H7 (cell line): ENCODE data around the gene SAMD9. TPM values are rescaled to one million over a fixed set of nuclear protein-coding genes. Genes with fewer than 3 reads are reported as not detected.
"Not testable (repeated sequence)": the region's sequence is repeated elsewhere in the genome, so short reads cannot be mapped to it uniquely, and the experiment has no call there.

Experiments
- DNase-seq: peaks from one replicate; pipeline ENCODE4 v3.0.0; 2012
- H3K27me3 ChIP-seq: 2 replicates; pipeline ENCODE4 v1.6.0; 2011; ENCODE audit warnings: mild to moderate bottlenecking, low read length; ENCODE audit not compliant: control insufficient read depth, insufficient read depth
- H3K36me3 ChIP-seq: replicated peaks from 2 replicates; pipeline ENCODE4 v1.5.1; 2011; ENCODE audit warnings: low read length; ENCODE audit not compliant: control insufficient read depth, insufficient read depth
- H3K4me3 ChIP-seq: 2 replicates; pipeline ENCODE4 v1.5.1; 2011; ENCODE audit warnings: low read depth, mild to moderate bottlenecking, control low read depth, low read length, moderate library complexity; ENCODE audit not compliant: insufficient read depth
- total RNA-seq: library from RNA; depleted of rRNA; stranded (reverse); fragments of >200 nt; shearing (Covaris generic); gene quantifications from 2 replicates; pipeline ENCODE4 v1.2.3, GENCODE V29; 2014; rRNA removed

SAMD9 gene
- total RNA-seq, 1 experiment from 2014 or later = 0.10 TPM

- H3K4me3 ChIP-seq, DNase-seq, H3K36me3 ChIP-seq, H3K27me3 ChIP-seq: not testable (repeated sequence)
Observed at GRCh38 chr7:93073357-93073756, 44.4 kb downstream of the SAMD9 start.

GRCh38 chr7:93062599-93062998 is 55.2 kb downstream of the SAMD9 start:
- no peak for DNase-seq
- H3K27me3 ChIP-seq = no peaks in the 10 kb centered on the region
- H3K36me3 ChIP-seq = no peaks in the 10 kb centered on the region
- H3K4me3 ChIP-seq = no peak overlapping the region

- DNase-seq = no peak
- Histone ChIP-seq H3K4me3 (no peak overlapping the region), H3K27me3 (no peaks in the 10 kb centered on the region), H3K36me3 (no peaks in the 10 kb centered on the region)
Observed at GRCh38 chr7:93060865-93061264, 56.9 kb downstream of the SAMD9 start.

GRCh38 chr7:93060025-93060424 is 57.8 kb downstream of the SAMD9 start:
- no peak overlapping the region for H3K4me3 ChIP-seq
- H3K27me3 ChIP-seq = no peaks in the 10 kb centered on the region
- DNase-seq = no peak
- no peaks in the 10 kb centered on the region for H3K36me3 ChIP-seq

GRCh38 chr7:93056621-93057020 is 61.2 kb downstream of the SAMD9 start:
- H3K27me3 ChIP-seq, H3K36me3 ChIP-seq, H3K4me3 ChIP-seq, DNase-seq: not testable (repeated sequence)

GRCh38 chr7:93055543-93056107 is 62.2 kb downstream of the SAMD9 start:
- no peaks in the 10 kb centered on the region for H3K36me3 ChIP-seq
- H3K4me3 ChIP-seq = no peak overlapping the region
- no peaks in the 10 kb centered on the region for H3K27me3 ChIP-seq
- peak; percentile 59 for DNase-seq

- Histone ChIP-seq H3K27me3 (no peaks in the 10 kb centered on the region), H3K36me3 (no peaks in the 10 kb centered on the region), H3K4me3 (no peak overlapping the region)
- DNase-seq = no peak
Observed at GRCh38 chr7:93054975-93055374, 62.8 kb downstream of the SAMD9 start.

- no peak overlapping the region for H3K4me3 ChIP-seq
- H3K36me3 ChIP-seq = no peaks in the 10 kb centered on the region
- H3K27me3 ChIP-seq = no peaks in the 10 kb centered on the region
- DNase-seq = no peak
Observed at GRCh38 chr7:93053949-93054943, 63.5 kb downstream of the SAMD9 start.

- H3K4me3 ChIP-seq = no peak overlapping the region
- no peak for DNase-seq
- H3K36me3 ChIP-seq = no peaks in the 10 kb centered on the region
- H3K27me3 ChIP-seq = no peaks in the 10 kb centered on the region
Observed at GRCh38 chr7:93053209-93053948, 64.4 kb downstream of the SAMD9 start.

- no peaks in the 10 kb centered on the region for H3K27me3 ChIP-seq
- no peak for DNase-seq
- H3K36me3 ChIP-seq = no peaks in the 10 kb centered on the region
- H3K4me3 ChIP-seq = no peak overlapping the region
Observed at GRCh38 chr7:93051660-93052059, 66.1 kb downstream of the SAMD9 start.

Other genes with a start within 250 kb of the SAMD9 start
- not detected in 2 replicates for gene SAMD9L, start 30.4 kb upstream of the SAMD9 start, total RNA-seq
- not detected in 2 replicates for gene HEPACAM2, start 108.5 kb upstream of the SAMD9 start, total RNA-seq
- gene VPS50, start 114.4 kb upstream of the SAMD9 start, total RNA-seq = 10.4 and 11.0 TPM in 2 replicates